ENCODE data around the gene DAD1. TPM values are rescaled to one million over a fixed set of nuclear protein-coding genes. Genes with fewer than 3 reads are reported as not detected.

Gene DAD1
- total RNA-seq, 2 donors from 2014 or later, result 163 to 219 TPM

DNA sequence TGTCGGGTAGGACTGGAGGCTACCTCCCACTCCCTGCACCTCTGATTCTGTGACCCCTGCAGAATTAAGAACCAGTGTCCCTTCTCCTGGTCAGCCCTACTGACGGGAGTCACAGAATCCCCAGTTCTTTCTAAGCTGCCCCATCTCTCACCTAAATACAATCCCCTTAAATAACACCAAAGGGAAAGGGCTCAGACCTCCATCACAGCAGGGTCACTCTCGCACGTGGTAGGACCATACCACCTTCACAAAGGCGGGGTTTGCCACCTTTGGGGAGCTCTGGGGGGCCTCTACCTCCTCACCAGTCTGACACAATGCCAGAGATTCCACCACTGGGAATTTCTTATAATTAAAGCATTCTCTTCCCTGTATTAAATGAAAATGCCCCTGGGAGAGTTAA, 35.6 kb downstream of the DAD1 start:
- TF ChIP-seq, protein P1, sequence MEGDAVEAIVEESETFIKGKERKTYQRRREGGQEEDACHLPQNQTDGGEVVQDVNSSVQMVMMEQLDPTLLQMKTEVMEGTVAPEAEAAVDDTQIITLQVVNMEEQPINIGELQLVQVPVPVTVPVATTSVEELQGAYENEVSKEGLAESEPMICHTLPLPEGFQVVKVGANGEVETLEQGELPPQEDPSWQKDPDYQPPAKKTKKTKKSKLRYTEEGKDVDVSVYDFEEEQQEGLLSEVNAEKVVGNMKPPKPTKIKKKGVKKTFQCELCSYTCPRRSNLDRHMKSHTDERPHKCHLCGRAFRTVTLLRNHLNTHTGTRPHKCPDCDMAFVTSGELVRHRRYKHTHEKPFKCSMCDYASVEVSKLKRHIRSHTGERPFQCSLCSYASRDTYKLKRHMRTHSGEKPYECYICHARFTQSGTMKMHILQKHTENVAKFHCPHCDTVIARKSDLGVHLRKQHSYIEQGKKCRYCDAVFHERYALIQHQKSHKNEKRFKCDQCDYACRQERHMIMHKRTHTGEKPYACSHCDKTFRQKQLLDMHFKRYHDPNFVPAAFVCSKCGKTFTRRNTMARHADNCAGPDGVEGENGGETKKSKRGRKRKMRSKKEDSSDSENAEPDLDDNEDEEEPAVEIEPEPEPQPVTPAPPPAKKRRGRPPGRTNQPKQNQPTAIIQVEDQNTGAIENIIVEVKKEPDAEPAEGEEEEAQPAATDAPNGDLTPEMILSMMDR (IDR thresholded peaks at IDR 0.05), result no peak
- Histone ChIP-seq H3K9me3 (no peaks in the 10 kb centered on the region), H3K27ac (peak overlapping the region; percentile 27), H3K36me3 (no peaks in the 10 kb centered on the region), H3K4me3 (no peak overlapping the region), H3K4me1 (peaks cover 11% of the 10 kb centered on the region), H3K27me3 (no peaks in the 10 kb centered on the region), H3K9ac (ENCODE audit: low read depth in 2 of 2, low read length in 2 of 2) (no peak overlapping the region)
- no peak for DNase-seq
- intact Hi-C loops (cut with DNase I), result loop anchor here (5.0 kb wide), 1 partner anchor 264 kb away; the partner anchor contains the start of gene SLC7A7

DNA sequence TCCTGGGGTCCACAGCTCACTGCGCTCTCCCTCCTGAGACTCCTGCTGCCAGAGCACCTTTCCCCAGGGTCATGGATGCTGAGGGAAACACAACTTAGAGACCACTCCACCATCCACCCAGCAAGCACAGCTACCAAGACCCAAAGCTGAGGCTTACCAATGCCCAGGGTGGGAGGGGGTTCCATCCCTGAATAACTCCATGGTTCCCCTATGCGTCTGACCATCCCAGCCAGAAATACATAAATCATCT, 36.3 kb downstream of the DAD1 start:
- Histone ChIP-seq H3K9me3 (no peaks in the 10 kb centered on the region), H3K27me3 (no peaks in the 10 kb centered on the region), H3K9ac (ENCODE audit: low read depth in 2 of 2, low read length in 2 of 2) (no peak overlapping the region), H3K4me3 (no peak overlapping the region), H3K4me1 (peaks cover 11% of the 10 kb centered on the region), H3K27ac (no peak overlapping the region), H3K36me3 (no peaks in the 10 kb centered on the region)
- intact Hi-C loops (cut with DNase I), result loop anchor here (5.0 kb wide), 1 partner anchor 265 kb away; the partner anchor contains the start of gene SLC7A7
- no peak for DNase-seq
- TF ChIP-seq, protein P1 (IDR thresholded peaks at IDR 0.05), result no peak

DNA sequence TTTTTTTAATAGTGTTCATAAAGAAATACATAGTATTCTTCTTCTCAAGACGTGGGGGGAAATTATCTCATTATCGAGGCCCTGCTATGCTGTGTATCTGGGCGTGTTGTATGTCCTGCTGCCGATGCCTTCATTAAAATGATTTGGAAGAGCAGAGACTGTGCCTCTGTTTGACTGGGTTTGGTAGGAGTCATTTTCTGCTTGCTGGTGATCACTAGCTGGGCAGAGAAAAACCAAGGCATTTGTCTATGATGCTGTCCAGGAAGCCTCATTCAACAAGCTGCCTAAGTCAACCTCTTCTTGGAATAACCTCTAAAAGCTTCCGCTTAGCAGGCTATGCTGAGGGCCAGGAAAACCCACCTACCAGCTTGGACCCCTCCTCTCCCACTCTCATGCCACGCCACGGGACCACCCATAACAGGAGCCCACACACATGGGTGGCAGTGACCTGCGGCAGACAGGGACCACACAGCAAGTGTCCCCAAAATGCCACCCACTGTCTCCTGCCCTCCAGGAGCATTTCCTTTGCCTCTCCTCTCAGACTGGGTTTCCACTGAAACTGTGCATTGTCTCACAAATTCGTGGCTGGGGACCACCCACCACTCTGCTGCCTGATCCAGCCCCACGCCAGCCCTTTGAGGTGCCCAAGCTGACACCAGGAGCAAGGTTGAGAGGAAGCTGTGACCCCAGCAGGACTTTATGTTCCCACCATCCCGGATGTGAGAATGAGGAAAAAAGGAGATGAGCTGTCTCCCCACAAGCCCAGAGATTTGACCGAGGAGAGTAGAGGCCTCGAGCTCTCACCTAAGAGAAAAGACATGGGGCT, 36.8 kb downstream of the DAD1 start:
- Histone ChIP-seq H3K27ac (peak overlapping the region; percentile 53), H3K4me1 (peaks cover 8% of the 10 kb centered on the region), H3K9me3 (no peaks in the 10 kb centered on the region), H3K9ac (ENCODE audit: low read depth in 2 of 2, low read length in 2 of 2) (no peak overlapping the region), H3K36me3 (no peaks in the 10 kb centered on the region), H3K4me3 (no peak overlapping the region), H3K27me3 (no peaks in the 10 kb centered on the region)
- intact Hi-C loops (cut with DNase I), result loop anchor here (5.0 kb wide), 1 partner anchor 265 kb away; the partner anchor contains the start of gene SLC7A7
- TF ChIP-seq, protein P1 (IDR thresholded peaks at IDR 0.05), result no peak
- DNase-seq, result no peak

DNA sequence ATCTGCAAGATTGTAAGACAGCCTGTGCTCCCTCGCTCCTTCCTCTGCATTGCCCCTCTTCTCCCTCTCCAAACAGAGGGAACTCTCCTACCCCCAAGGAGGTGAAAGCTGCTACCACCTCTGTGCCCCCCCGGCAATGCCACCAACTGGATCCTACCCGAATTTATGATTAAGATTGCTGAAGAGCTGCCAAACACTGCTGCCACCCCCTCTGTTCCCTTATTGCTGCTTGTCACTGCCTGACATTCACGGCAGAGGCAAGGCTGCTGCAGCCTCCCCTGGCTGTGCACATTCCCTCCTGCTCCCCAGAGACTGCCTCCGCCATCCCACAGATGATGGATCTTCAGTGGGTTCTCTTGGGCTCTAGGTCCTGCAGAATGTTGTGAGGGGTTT, 37.4 kb downstream of the DAD1 start:
- intact Hi-C loops (cut with DNase I), result loop anchor here (5.0 kb wide), 1 partner anchor 266 kb away; the partner anchor contains the start of gene SLC7A7
- peak overlapping the region; percentile 53 for H3K27ac ChIP-seq
- H3K9me3 ChIP-seq, result no peaks in the 10 kb centered on the region
- H3K27me3 ChIP-seq, result no peaks in the 10 kb centered on the region
- H3K4me3 ChIP-seq, result no peak overlapping the region
- no peak for DNase-seq
- TF ChIP-seq, protein P1 (IDR thresholded peaks at IDR 0.05), result no peak
- H3K4me1 ChIP-seq, result peaks cover 2% of the 10 kb centered on the region
- no peaks in the 10 kb centered on the region for H3K36me3 ChIP-seq
- H3K9ac ChIP-seq (ENCODE audit: low read depth in 2 of 2, low read length in 2 of 2), result no peak overlapping the region

DNA sequence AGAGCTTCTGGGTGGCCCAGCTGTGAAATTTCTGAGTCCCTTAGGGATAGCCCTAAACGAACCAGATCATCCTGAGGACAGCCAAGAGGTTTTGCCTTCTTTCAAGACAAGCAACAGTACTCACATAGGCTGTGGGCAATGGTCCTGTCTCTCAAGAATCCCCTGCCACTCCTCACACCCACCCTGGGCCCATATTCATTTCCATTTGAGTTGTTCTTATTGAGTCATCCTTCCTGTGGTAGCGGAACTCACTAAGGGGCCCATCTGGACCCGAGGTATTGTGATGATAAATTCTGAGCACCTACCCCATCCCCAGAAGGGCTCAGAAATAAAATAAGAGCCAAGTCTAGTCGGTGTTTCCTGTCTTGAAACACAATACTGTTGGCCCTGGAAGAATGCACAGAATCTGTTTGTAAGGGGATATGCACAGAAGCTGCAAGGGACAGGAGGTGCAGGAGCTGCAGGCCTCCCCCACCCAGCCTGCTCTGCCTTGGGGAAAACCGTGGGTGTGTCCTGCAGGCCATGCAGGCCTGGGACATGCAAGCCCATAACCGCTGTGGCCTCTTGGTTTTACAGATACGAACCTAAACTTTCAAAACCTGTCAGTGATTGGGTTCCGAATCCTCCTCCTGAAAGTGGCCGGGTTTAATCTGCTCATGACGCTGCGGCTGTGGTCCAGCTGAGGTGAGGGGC, 38.9 kb downstream of the DAD1 start:
- H3K27ac ChIP-seq, result peak overlapping the region; percentile 53
- H3K4me1 ChIP-seq, result no peaks in the 10 kb centered on the region
- H3K9me3 ChIP-seq, result no peaks in the 10 kb centered on the region
- peak overlapping the region in 1 of 2 donors; percentile 24 for H3K9ac ChIP-seq (ENCODE audit: low read depth in 2 of 2, low read length in 2 of 2)
- H3K36me3 ChIP-seq, result no peaks in the 10 kb centered on the region
- TF ChIP-seq, protein P1 (IDR thresholded peaks at IDR 0.05), result no peak
- H3K27me3 ChIP-seq, result no peaks in the 10 kb centered on the region
- DNase-seq, result no peak
- intact Hi-C loops (cut with DNase I), result loop anchor here (5.0 kb wide), 1 partner anchor 267 kb away; the partner anchor contains the start of gene SLC7A7
- no peak overlapping the region for H3K4me3 ChIP-seq
